Liver (tissue), 9 donors: ENCODE results near the gene NELL1. TPM values are rescaled to one million over a fixed set of nuclear protein-coding genes. Genes with fewer than 3 reads are reported as not detected.

Source experiments
- DNase-seq: peaks from one replicate; pipeline ENCODE4 v3.0.0-alpha.2; 2017; ENCODE audit warnings: low spot score
- H3K27ac ChIP-seq, 2 donors: one replicate each; pipeline ENCODE4 v1.7.0; 2013; ENCODE audit warnings: inconsistent platforms in 2 of 2, low read length in 2 of 2, control low read depth in 1 of 2, low read depth in 1 of 2, mild to moderate bottlenecking in 1 of 2
- H3K27me3 ChIP-seq, 4 donors: one replicate each; pipeline versions ENCODE4 v1.6.1 to v1.7.0; 2013; ENCODE audit warnings: low read length in 3 of 4, inconsistent platforms in 1 of 4, mild to moderate bottlenecking in 1 of 4, moderate library complexity in 1 of 4; ENCODE audit not compliant: control insufficient read depth in 4 of 4, insufficient read depth in 4 of 4
- H3K36me3 ChIP-seq, 4 donors: one replicate each; pipeline versions ENCODE4 v1.6.1 to v1.7.0; 2013; ENCODE audit warnings: low read length in 3 of 4, mild to moderate bottlenecking in 3 of 4, low read depth in 1 of 4, moderate library complexity in 1 of 4; ENCODE audit not compliant: control insufficient read depth in 4 of 4, insufficient read depth in 3 of 4
- H3K4me1 ChIP-seq, 4 donors: one replicate each; pipeline versions ENCODE4 v1.6.1 to v1.7.0; 2013; ENCODE audit warnings: low read length in 3 of 4, mild to moderate bottlenecking in 3 of 4, moderate library complexity in 1 of 4; ENCODE audit not compliant: control insufficient read depth in 4 of 4, insufficient read depth in 4 of 4
- H3K4me3 ChIP-seq, 3 donors: one replicate each; pipeline versions ENCODE4 v1.6.1 to v1.7.0; 2013; ENCODE audit warnings: low read length in 3 of 3, control low read depth in 1 of 3, low read depth in 1 of 3, mild to moderate bottlenecking in 1 of 3
- H3K9ac ChIP-seq, 2 donors: one replicate each; pipeline ENCODE4 v1.7.0; 2013; ENCODE audit warnings: low read length in 2 of 2, mild to moderate bottlenecking in 2 of 2, moderate library complexity in 2 of 2, control low read depth in 1 of 2, low read depth in 1 of 2
- H3K9me3 ChIP-seq, 4 donors: one replicate each; pipeline versions ENCODE4 v1.6.1 to v1.7.0; 2013; ENCODE audit warnings: low read length in 3 of 4; ENCODE audit not compliant: control insufficient read depth in 4 of 4
- EGR1 ChIP-seq, 2 donors: IDR thresholded peaks; 2 replicates each; pipeline ENCODE4 v1.6.1; 2016 to 2018; ENCODE audit warnings: antibody characterized with exemption in 2 of 2, low read depth in 2 of 2
- FOXA1 ChIP-seq: IDR thresholded peaks from 2 replicates; pipeline ENCODE4 v1.6.1; 2016; ENCODE audit warnings: antibody characterized with exemption
- FOXA2 ChIP-seq: IDR thresholded peaks from 2 replicates; pipeline ENCODE4 v1.6.1; 2016; ENCODE audit warnings: antibody characterized with exemption
- GABPA ChIP-seq, 2 donors: IDR thresholded peaks in 1 of 2; conservative IDR thresholded peaks in 1 of 2; 2 replicates each; pipeline ENCODE4 v1.6.1; 2016; ENCODE audit warnings: antibody characterized with exemption in 2 of 2, mild to moderate bottlenecking in 1 of 2, moderate library complexity in 1 of 2
- HNF4A ChIP-seq, 2 donors: conservative IDR thresholded peaks; 2 replicates each; pipeline ENCODE4 v1.6.1; 2016; ENCODE audit warnings: antibody characterized with exemption in 2 of 2, mild to moderate bottlenecking in 2 of 2
- HNF4G ChIP-seq: IDR thresholded peaks from 2 replicates; pipeline ENCODE4 v1.6.1; 2016; ENCODE audit warnings: antibody characterized with exemption
- JUND ChIP-seq, 2 donors: IDR thresholded peaks; 2 replicates each; pipeline ENCODE4 v1.6.1; 2016; ENCODE audit warnings: antibody characterized with exemption in 2 of 2
- NR2F2 ChIP-seq: IDR thresholded peaks from 2 replicates; pipeline ENCODE4 v1.6.1; 2016; ENCODE audit warnings: antibody characterized with exemption
- RAD21 ChIP-seq, 2 donors: IDR thresholded peaks; 2 replicates each; pipeline ENCODE4 v1.6.1; 2016; ENCODE audit warnings: antibody characterized with exemption in 2 of 2, mild to moderate bottlenecking in 2 of 2
- RXRA ChIP-seq, 2 donors: IDR thresholded peaks; 2 replicates each; pipeline ENCODE4 v1.6.1; 2017 to 2018; ENCODE audit warnings: antibody characterized with exemption in 2 of 2, mild to moderate bottlenecking in 1 of 2
- YY1 ChIP-seq: IDR thresholded peaks from 2 replicates; pipeline ENCODE4 v1.6.1; 2016; ENCODE audit warnings: antibody characterized with exemption, mild to moderate bottlenecking
- WGBS: extraction: QIAGEN DNeasy Blood & Tissue Kit; methylation state at CpG from one replicate; pipeline ENCODE4 v1.1.7; 2013; 5-methylcytosine and 5-hydroxymethylcytosine counted together
- polyA plus RNA-seq, 2 donors: library from polyadenylated mRNA; stranded (reverse) in 1 of 2; unstranded in 1 of 2; fragments of 200-250 nt in 1 of 2; fragments of >200 nt in 1 of 2; fragmentation: Nextera tagmentation in 1 of 2; extraction: Ambion mirVana in 1 of 2; gene quantifications; one replicate each; pipeline versions ENCODE4 v1.2.1 to v1.2.3, GENCODE V29; 2013 to 2015
- total RNA-seq, 2 donors: library from RNA; depleted of rRNA; stranded (reverse); fragments of >200 nt; gene quantifications; one replicate each; pipeline ENCODE4 v1.2.3, GENCODE V29; 2014
- TF ChIP-seq, protein P1 (sequence below): IDR thresholded peaks from 2 replicates; pipeline ENCODE4 v1.6.1; 2016; ENCODE audit warnings: antibody characterized with exemption, mild to moderate bottlenecking
- TF ChIP-seq, protein P2 (sequence below): IDR thresholded peaks from 2 replicates; pipeline ENCODE4 v1.6.1; 2016; ENCODE audit warnings: antibody characterized with exemption
- TF ChIP-seq, protein P3 (sequence below): fragments of 150-350 bp; IDR thresholded peaks from 2 replicates; pipeline ENCODE4 v1.5.1; 2017; ENCODE audit warnings: improper control_type of control experiment, low read depth, low read length; ENCODE audit not compliant: missing input control
- TF ChIP-seq, protein P4 (sequence below): IDR thresholded peaks from 2 replicates; pipeline ENCODE4 v1.6.1; 2016; ENCODE audit warnings: antibody characterized with exemption
- donor health status: healthy.
- donor health status: healthy.
- donor health status: healthy.
- donor health status: healthy.
- donor health status: healthy.

Gene NELL1
- total and polyA plus RNA-seq, 4 donors: not detected

DNA sequence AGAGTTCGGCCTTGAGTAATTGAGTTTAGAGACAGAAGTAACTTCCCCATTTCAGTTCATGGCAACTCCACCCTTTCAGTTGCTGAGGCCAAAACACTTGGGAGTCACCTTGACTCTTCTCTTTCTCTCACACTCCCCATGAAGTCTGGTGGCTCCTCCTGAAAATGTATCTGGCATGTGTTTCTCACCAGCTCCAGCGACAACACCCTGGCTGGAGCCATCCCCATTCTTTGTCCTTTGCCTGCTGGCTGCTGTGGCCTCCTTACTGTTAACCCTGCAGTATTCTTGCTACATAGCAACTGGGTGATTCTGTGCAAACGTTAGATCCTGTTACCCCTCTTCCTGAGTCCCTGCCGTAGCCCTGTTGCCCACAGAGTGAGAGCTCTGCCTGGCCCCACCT, 46.1 kb upstream of the NELL1 start:
- no peaks in the 10 kb centered on the region for H3K9me3 ChIP-seq
- H3K4me1 ChIP-seq: no peaks in the 10 kb centered on the region
- no peaks in the 10 kb centered on the region for H3K36me3 ChIP-seq
- no peak overlapping the region for H3K4me3 ChIP-seq
- WGBS: 48% methylated on average over 4 of the region's 4 CpGs
- no peak overlapping the region for H3K9ac ChIP-seq
- no peak for TF ChIP-seq YY1
- no peak for TF ChIP-seq HNF4A (conservative IDR thresholded peaks at IDR 0.05)
- TF ChIP-seq FOXA2: no peak
- TF ChIP-seq HNF4G: no peak
- TF ChIP-seq JUND (IDR thresholded peaks at IDR 0.05): no peak
- TF ChIP-seq, protein P1, sequence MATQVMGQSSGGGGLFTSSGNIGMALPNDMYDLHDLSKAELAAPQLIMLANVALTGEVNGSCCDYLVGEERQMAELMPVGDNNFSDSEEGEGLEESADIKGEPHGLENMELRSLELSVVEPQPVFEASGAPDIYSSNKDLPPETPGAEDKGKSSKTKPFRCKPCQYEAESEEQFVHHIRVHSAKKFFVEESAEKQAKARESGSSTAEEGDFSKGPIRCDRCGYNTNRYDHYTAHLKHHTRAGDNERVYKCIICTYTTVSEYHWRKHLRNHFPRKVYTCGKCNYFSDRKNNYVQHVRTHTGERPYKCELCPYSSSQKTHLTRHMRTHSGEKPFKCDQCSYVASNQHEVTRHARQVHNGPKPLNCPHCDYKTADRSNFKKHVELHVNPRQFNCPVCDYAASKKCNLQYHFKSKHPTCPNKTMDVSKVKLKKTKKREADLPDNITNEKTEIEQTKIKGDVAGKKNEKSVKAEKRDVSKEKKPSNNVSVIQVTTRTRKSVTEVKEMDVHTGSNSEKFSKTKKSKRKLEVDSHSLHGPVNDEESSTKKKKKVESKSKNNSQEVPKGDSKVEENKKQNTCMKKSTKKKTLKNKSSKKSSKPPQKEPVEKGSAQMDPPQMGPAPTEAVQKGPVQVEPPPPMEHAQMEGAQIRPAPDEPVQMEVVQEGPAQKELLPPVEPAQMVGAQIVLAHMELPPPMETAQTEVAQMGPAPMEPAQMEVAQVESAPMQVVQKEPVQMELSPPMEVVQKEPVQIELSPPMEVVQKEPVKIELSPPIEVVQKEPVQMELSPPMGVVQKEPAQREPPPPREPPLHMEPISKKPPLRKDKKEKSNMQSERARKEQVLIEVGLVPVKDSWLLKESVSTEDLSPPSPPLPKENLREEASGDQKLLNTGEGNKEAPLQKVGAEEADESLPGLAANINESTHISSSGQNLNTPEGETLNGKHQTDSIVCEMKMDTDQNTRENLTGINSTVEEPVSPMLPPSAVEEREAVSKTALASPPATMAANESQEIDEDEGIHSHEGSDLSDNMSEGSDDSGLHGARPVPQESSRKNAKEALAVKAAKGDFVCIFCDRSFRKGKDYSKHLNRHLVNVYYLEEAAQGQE: no peak
- TF ChIP-seq, protein P2, sequence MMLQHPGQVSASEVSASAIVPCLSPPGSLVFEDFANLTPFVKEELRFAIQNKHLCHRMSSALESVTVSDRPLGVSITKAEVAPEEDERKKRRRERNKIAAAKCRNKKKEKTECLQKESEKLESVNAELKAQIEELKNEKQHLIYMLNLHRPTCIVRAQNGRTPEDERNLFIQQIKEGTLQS: no peak
- TF ChIP-seq RAD21 (IDR thresholded peaks at IDR 0.05): no peak
- DNase-seq: no peak
- no peaks in the 10 kb centered on the region for H3K27me3 ChIP-seq
- no peak overlapping the region for H3K27ac ChIP-seq

DNA sequence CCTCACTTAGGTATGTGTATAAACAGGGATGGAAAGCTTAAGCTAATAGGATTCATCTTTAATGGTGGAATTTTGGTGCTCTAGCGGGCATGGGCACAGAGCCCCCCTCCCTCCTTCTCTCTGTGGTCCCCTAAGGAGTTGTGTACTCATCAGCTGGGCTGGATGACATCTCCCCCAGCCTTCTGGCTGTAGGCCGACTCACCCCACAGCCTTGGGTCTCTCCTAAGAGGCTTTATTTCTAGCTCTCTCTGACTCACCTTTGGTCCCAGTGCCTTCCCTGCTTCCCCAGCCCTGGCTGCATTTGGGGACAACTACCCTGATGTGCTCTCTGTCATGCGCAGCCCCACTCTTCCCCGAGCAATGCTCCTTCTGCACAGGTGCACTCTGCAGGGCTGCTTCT, 43.1 kb upstream of the NELL1 start:
- Histone ChIP-seq H3K36me3 (no peaks in the 10 kb centered on the region), H3K4me3 (no peak overlapping the region), H3K27me3 (no peaks in the 10 kb centered on the region), H3K4me1 (no peaks in the 10 kb centered on the region), H3K27ac (no peak overlapping the region), H3K9ac (no peak overlapping the region), H3K9me3 (no peaks in the 10 kb centered on the region)
- no peak for TF ChIP-seq EGR1 (IDR thresholded peaks at IDR 0.05; ENCODE audit: low read depth in 2 of 2)
- TF ChIP-seq, protein P1: no peak
- TF ChIP-seq NR2F2: no peak
- DNase-seq: no peak
- 77% methylated on average over 4 of the region's 4 CpGs for WGBS

DNA sequence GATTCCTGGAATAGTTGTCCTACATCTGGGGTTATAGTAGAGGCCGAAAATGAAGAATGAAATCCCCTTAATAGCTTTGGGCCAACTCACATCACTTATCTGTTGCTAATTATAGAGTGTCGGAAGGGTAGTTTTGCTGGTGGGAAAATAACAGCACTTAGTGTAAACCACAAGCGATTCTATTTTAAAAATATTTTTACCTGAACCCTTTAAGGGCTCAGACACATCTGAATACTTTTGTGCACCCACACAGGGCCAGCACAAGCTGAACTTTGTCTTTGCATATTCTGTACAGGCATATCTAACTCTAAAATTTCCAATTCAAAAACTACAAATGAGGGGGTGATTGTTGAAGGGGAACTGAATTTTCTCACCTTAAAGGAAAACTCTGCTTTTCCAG, 42.4 kb upstream of the NELL1 start:
- Histone ChIP-seq H3K9me3 (no peaks in the 10 kb centered on the region), H3K36me3 (no peaks in the 10 kb centered on the region), H3K4me3 (no peak overlapping the region), H3K4me1 (no peaks in the 10 kb centered on the region), H3K9ac (no peak overlapping the region), H3K27ac (no peak overlapping the region), H3K27me3 (no peaks in the 10 kb centered on the region)
- WGBS: 76% methylated on average over 3 of the region's 3 CpGs
- TF ChIP-seq RXRA (IDR thresholded peaks at IDR 0.05) (no peak), FOXA2 (no peak), RAD21 (IDR thresholded peaks at IDR 0.05) (no peak), FOXA1 (no peak), HNF4G (no peak), JUND (IDR thresholded peaks at IDR 0.05) (no peak), YY1 (no peak), GABPA (IDR thresholded peaks at IDR 0.05 in 1 of 2, conservative IDR thresholded peaks at IDR 0.05 in 1 of 2) (no peak)
- TF ChIP-seq, protein P3, sequence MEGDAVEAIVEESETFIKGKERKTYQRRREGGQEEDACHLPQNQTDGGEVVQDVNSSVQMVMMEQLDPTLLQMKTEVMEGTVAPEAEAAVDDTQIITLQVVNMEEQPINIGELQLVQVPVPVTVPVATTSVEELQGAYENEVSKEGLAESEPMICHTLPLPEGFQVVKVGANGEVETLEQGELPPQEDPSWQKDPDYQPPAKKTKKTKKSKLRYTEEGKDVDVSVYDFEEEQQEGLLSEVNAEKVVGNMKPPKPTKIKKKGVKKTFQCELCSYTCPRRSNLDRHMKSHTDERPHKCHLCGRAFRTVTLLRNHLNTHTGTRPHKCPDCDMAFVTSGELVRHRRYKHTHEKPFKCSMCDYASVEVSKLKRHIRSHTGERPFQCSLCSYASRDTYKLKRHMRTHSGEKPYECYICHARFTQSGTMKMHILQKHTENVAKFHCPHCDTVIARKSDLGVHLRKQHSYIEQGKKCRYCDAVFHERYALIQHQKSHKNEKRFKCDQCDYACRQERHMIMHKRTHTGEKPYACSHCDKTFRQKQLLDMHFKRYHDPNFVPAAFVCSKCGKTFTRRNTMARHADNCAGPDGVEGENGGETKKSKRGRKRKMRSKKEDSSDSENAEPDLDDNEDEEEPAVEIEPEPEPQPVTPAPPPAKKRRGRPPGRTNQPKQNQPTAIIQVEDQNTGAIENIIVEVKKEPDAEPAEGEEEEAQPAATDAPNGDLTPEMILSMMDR: no peak
- TF ChIP-seq, protein P4, sequence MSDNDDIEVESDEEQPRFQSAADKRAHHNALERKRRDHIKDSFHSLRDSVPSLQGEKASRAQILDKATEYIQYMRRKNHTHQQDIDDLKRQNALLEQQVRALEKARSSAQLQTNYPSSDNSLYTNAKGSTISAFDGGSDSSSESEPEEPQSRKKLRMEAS: no peak
- TF ChIP-seq, protein P1: no peak
- DNase-seq: no peak
